ENCODE measurements around the gene PRPF38A.
"Not testable (repeated sequence)": the region's sequence is repeated elsewhere in the genome, so short reads cannot be mapped to it uniquely, and the experiment has no call there.

The PRPF38A gene

GRCh38 chr1:52365746-52366516, 38.5 kb upstream of the PRPF38A start, which contains the start of gene CC2D1B:
Gene CC2D1B, minus strand, starts transcription at chr1:52366205. Its CDS starts 1,585 bp downstream, at chr1:52364620.
- Histone ChIP-seq H3K4me1 (ENCODE audit: control insufficient read depth, insufficient read depth, low read length) (peaks cover 7% of the 10 kb centered on the region), H3K36me3 (ENCODE audit: control insufficient read depth, insufficient read depth, low read length) (peaks cover 17% of the 10 kb centered on the region), H3K9ac (ENCODE audit: low read depth, low read length) (peak within 1 kb of the TSS; percentile 62), H3K4me3 (ENCODE audit: low read depth, low read length) (peak within 1 kb of the TSS; percentile 92), H3K27me3 (ENCODE audit: control insufficient read depth, insufficient read depth, low read length) (no peaks in the 10 kb centered on the region), H3K9me3 (ENCODE audit: control insufficient read depth, insufficient read depth, low read length) (no peaks in the 10 kb centered on the region)

DNA sequence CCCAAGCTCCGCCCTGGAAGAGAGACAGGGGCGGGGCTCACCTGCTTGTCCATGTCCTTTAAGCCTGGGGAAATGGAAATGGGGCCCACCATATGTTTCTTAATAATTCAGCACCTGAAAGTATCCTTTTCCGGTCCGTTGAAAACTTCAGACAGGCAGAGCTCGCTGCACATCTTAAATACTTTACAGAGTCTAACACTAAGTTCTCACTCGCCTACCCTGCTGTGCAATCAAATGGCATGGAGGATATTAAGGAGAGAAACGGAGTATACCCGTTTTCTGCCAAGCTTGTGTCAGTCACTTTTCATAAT, 37.9 kb upstream of the PRPF38A start:
- no peaks in the 10 kb centered on the region for H3K9me3 ChIP-seq (ENCODE audit: control insufficient read depth, insufficient read depth, low read length)
- H3K4me3 ChIP-seq (ENCODE audit: low read depth, low read length), result peak overlapping the region; percentile 92
- H3K4me1 ChIP-seq (ENCODE audit: control insufficient read depth, insufficient read depth, low read length), result peaks cover 7% of the 10 kb centered on the region
- no peaks in the 10 kb centered on the region for H3K27me3 ChIP-seq (ENCODE audit: control insufficient read depth, insufficient read depth, low read length)
- H3K36me3 ChIP-seq (ENCODE audit: control insufficient read depth, insufficient read depth, low read length), result peaks cover 11% of the 10 kb centered on the region
- H3K9ac ChIP-seq (ENCODE audit: low read depth, low read length), result no peak overlapping the region

- peaks cover 5% of the 10 kb centered on the region for H3K36me3 ChIP-seq (ENCODE audit: control insufficient read depth, insufficient read depth, low read length)
- H3K27me3 ChIP-seq (ENCODE audit: control insufficient read depth, insufficient read depth, low read length), result no peaks in the 10 kb centered on the region
- no peak overlapping the region for H3K4me3 ChIP-seq (ENCODE audit: low read depth, low read length)
- H3K9me3 ChIP-seq (ENCODE audit: control insufficient read depth, insufficient read depth, low read length), result no peaks in the 10 kb centered on the region
- peaks cover 7% of the 10 kb centered on the region for H3K4me1 ChIP-seq (ENCODE audit: control insufficient read depth, insufficient read depth, low read length)
- no peak overlapping the region for H3K9ac ChIP-seq (ENCODE audit: low read depth, low read length)
These were observed 37.1 kb upstream of the PRPF38A start for GRCh38 chr1:52367272-52367671.

GRCh38 chr1:52368383-52369172, 35.8 kb upstream of the PRPF38A start:
- no peak overlapping the region for H3K9ac ChIP-seq (ENCODE audit: low read depth, low read length)
- H3K27me3 ChIP-seq (ENCODE audit: control insufficient read depth, insufficient read depth, low read length), result no peaks in the 10 kb centered on the region
- H3K9me3 ChIP-seq (ENCODE audit: control insufficient read depth, insufficient read depth, low read length), result no peaks in the 10 kb centered on the region
- H3K4me3 ChIP-seq (ENCODE audit: low read depth, low read length), result peak overlapping the region; percentile 69
- peaks cover 10% of the 10 kb centered on the region for H3K36me3 ChIP-seq (ENCODE audit: control insufficient read depth, insufficient read depth, low read length)
- peaks cover 7% of the 10 kb centered on the region for H3K4me1 ChIP-seq (ENCODE audit: control insufficient read depth, insufficient read depth, low read length)

DNA sequence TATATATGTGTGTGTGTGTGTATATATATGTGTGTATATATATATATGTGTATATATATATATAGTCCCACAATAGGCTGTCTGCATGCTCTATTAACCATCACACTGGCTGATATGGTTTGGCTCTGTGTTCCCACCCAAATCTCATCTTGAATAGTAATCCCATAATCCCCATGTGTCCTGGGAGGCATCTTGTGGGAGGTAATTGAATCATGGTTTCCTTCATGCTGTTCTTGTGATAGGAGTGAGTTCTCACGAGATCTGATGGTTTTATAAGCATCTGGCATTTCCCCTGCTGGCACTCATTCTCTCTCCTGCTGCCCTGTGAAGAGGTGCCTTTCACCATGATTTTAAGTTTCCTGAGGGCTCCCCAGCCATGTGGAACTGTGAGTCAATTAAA, 34.6 kb upstream of the PRPF38A start:
- H3K4me1 ChIP-seq (ENCODE audit: control insufficient read depth, insufficient read depth, low read length); H3K4me3 ChIP-seq (ENCODE audit: low read depth, low read length): not testable (repeated sequence)

GRCh38 chr1:52385376-52385775, 19.0 kb upstream of the PRPF38A start:
- Histone ChIP-seq H3K27me3 (ENCODE audit: control insufficient read depth, insufficient read depth, low read length) (no peaks in the 10 kb centered on the region), H3K9ac (ENCODE audit: low read depth, low read length) (no peak overlapping the region), H3K9me3 (ENCODE audit: control insufficient read depth, insufficient read depth, low read length) (no peaks in the 10 kb centered on the region), H3K36me3 (ENCODE audit: control insufficient read depth, insufficient read depth, low read length) (peaks cover 67% of the 10 kb centered on the region), H3K4me3 (ENCODE audit: low read depth, low read length) (no peak overlapping the region), H3K4me1 (ENCODE audit: control insufficient read depth, insufficient read depth, low read length) (no peaks in the 10 kb centered on the region)

More for the DNA sequence above, 34.6 kb upstream of the PRPF38A start:
- H3K36me3 ChIP-seq (ENCODE audit: control insufficient read depth, insufficient read depth, low read length), result peaks cover 22% of the 10 kb centered on the region
- not testable (repeated sequence) for H3K27me3 ChIP-seq (ENCODE audit: control insufficient read depth, insufficient read depth, low read length); H3K9me3 ChIP-seq (ENCODE audit: control insufficient read depth, insufficient read depth, low read length); H3K9ac ChIP-seq (ENCODE audit: low read depth, low read length)

GRCh38 chr1:52386458-52386857, 17.9 kb upstream of the PRPF38A start:
- Histone ChIP-seq H3K36me3 (ENCODE audit: control insufficient read depth, insufficient read depth, low read length) (peaks cover 57% of the 10 kb centered on the region), H3K4me3 (ENCODE audit: low read depth, low read length) (no peak overlapping the region)

DNA sequence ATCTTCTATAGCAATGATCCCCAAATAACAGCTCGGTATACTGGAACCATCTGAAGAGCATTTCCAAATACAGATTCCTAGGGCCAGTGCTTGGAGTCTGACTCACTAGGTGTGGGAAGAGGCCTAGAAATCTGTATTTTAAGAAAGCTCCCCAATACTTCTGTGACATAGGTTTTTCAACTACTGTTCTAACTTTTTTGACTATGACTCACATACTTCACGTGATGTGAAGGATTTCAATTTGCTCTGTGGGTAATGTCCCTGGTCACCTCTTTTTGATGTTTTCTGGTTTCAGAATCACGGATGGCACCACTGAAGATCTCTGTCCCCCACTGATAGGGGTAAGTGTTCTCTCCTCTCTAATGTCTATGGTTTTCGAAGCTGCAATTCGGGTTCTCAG, 11.2 kb upstream of the PRPF38A start:
- H3K9me3 ChIP-seq (ENCODE audit: control insufficient read depth, insufficient read depth, low read length), result no peaks in the 10 kb centered on the region
- H3K36me3 ChIP-seq (ENCODE audit: control insufficient read depth, insufficient read depth, low read length), result peaks cover 42% of the 10 kb centered on the region
- no peak overlapping the region for H3K9ac ChIP-seq (ENCODE audit: low read depth, low read length)
- no peaks in the 10 kb centered on the region for H3K4me1 ChIP-seq (ENCODE audit: control insufficient read depth, insufficient read depth, low read length)
- no peak overlapping the region for H3K4me3 ChIP-seq (ENCODE audit: low read depth, low read length)
- no peaks in the 10 kb centered on the region for H3K27me3 ChIP-seq (ENCODE audit: control insufficient read depth, insufficient read depth, low read length)

More at GRCh38 chr1:52386458-52386857, 17.9 kb upstream of the PRPF38A start:
- Histone ChIP-seq H3K4me1 (ENCODE audit: control insufficient read depth, insufficient read depth, low read length) (no peaks in the 10 kb centered on the region), H3K27me3 (ENCODE audit: control insufficient read depth, insufficient read depth, low read length) (no peaks in the 10 kb centered on the region), H3K9me3 (ENCODE audit: control insufficient read depth, insufficient read depth, low read length) (no peaks in the 10 kb centered on the region), H3K9ac (ENCODE audit: low read depth, low read length) (no peak overlapping the region)

DNA sequence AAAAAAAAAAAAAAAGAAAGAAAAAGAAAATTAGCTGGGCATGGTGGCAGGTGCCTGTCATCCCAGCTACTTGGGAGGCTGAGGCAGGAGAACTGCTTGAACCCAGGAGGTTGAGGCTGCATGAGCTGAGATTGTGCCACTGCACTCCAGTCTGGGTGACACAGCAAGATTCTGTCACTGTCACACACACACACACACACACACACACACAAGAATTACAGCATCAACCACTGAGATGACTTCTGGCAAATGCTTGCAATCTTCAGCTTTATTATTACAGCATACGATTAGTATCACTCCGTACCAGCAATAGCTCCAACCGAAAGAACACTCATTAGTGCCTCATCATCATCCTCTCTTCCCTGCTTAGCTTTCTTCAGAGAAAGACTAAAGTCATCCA, 4.8 kb upstream of the PRPF38A start:
- Histone ChIP-seq H3K9ac (ENCODE audit: low read depth, low read length) (no peak overlapping the region), H3K4me1 (ENCODE audit: control insufficient read depth, insufficient read depth, low read length) (no peaks in the 10 kb centered on the region), H3K27me3 (ENCODE audit: control insufficient read depth, insufficient read depth, low read length) (no peaks in the 10 kb centered on the region), H3K36me3 (ENCODE audit: control insufficient read depth, insufficient read depth, low read length) (peaks cover 31% of the 10 kb centered on the region), H3K4me3 (ENCODE audit: low read depth, low read length) (no peak overlapping the region), H3K9me3 (ENCODE audit: control insufficient read depth, insufficient read depth, low read length) (no peaks in the 10 kb centered on the region)

- Histone ChIP-seq H3K4me1 (ENCODE audit: control insufficient read depth, insufficient read depth, low read length) (no peaks in the 10 kb centered on the region), H3K9me3 (ENCODE audit: control insufficient read depth, insufficient read depth, low read length) (no peaks in the 10 kb centered on the region), H3K36me3 (ENCODE audit: control insufficient read depth, insufficient read depth, low read length) (peaks cover 31% of the 10 kb centered on the region), H3K27me3 (ENCODE audit: control insufficient read depth, insufficient read depth, low read length) (no peaks in the 10 kb centered on the region), H3K9ac (ENCODE audit: low read depth, low read length) (no peak overlapping the region), H3K4me3 (ENCODE audit: low read depth, low read length) (no peak overlapping the region)
These were observed 4.3 kb upstream of the PRPF38A start for GRCh38 chr1:52400131-52400530.

DNA sequence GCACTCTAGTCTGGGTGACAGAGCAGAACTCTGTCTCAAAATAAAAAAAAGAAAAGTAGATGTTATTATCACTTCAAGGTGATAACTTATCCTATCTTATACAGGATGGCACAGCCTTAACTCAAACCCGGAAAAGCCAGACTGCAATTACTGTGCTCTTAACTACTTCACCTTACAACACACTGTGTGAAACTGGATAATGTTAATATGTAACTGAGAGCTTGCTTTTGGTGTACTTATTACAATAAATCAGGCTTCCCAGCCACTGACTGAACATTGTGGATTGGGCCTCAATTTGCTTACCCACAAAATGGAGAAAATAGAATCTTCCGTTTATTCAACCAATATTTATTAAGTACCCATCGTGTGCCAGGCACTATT, 1.6 kb upstream of the PRPF38A start:
- no peaks in the 10 kb centered on the region for H3K9me3 ChIP-seq (ENCODE audit: control insufficient read depth, insufficient read depth, low read length)
- H3K36me3 ChIP-seq (ENCODE audit: control insufficient read depth, insufficient read depth, low read length), result peaks cover 17% of the 10 kb centered on the region
- no peaks in the 10 kb centered on the region for H3K27me3 ChIP-seq (ENCODE audit: control insufficient read depth, insufficient read depth, low read length)
- peak overlapping the region; percentile 96 for H3K4me3 ChIP-seq (ENCODE audit: low read depth, low read length)
- H3K4me1 ChIP-seq (ENCODE audit: control insufficient read depth, insufficient read depth, low read length), result no peaks in the 10 kb centered on the region
- H3K9ac ChIP-seq (ENCODE audit: low read depth, low read length), result no peak overlapping the region

GRCh38 chr1:52403566-52404115, 761 bp upstream of the PRPF38A start:
- H3K36me3 ChIP-seq (ENCODE audit: control insufficient read depth, insufficient read depth, low read length), result peaks cover 23% of the 10 kb centered on the region
- H3K9ac ChIP-seq (ENCODE audit: low read depth, low read length), result peak overlapping the region; percentile 95
- no peaks in the 10 kb centered on the region for H3K27me3 ChIP-seq (ENCODE audit: control insufficient read depth, insufficient read depth, low read length)
- no peaks in the 10 kb centered on the region for H3K9me3 ChIP-seq (ENCODE audit: control insufficient read depth, insufficient read depth, low read length)
- H3K4me3 ChIP-seq (ENCODE audit: low read depth, low read length), result peak overlapping the region; percentile 96
- H3K4me1 ChIP-seq (ENCODE audit: control insufficient read depth, insufficient read depth, low read length), result no peaks in the 10 kb centered on the region

All from iPS-15b (cell line).